ENCODE measurements around the gene ABCB8.
A peak's percentile ranks its signal among the peaks of the same experiment; 100 is the strongest.

ABCB8 gene

GRCh38 chr7:151085691-151086620 lies 57.7 kb downstream of the ABCB8 start, which contains the start of gene AGAP3:
Gene AGAP3 (plus strand): TSS chr7:151086475. CDS start chr7:151086742, 267 bp downstream.
- DNase-seq (ENCODE audit: low read depth in 3 of 3) = peak; percentile 32 to 50 (median 49)

- no peak for DNase-seq (ENCODE audit: low read depth in 3 of 3)
Measured at GRCh38 chr7:151086802-151087244, 58.6 kb downstream of the ABCB8 start.

- DNase-seq (ENCODE audit: low read depth in 3 of 3) = no peak
Measured at GRCh38 chr7:151087245-151088018, 59.2 kb downstream of the ABCB8 start.

- no peak for DNase-seq (ENCODE audit: low read depth in 3 of 3)
Measured at GRCh38 chr7:151088019-151088855, 60.0 kb downstream of the ABCB8 start.

GRCh38 chr7:151088856-151089699 lies 60.8 kb downstream of the ABCB8 start:
- no peak for DNase-seq (ENCODE audit: low read depth in 3 of 3)

GRCh38 chr7:151089893-151090730 lies 61.9 kb downstream of the ABCB8 start:
- DNase-seq (ENCODE audit: low read depth in 3 of 3) = no peak

GRCh38 chr7:151091003-151091402 lies 62.8 kb downstream of the ABCB8 start:
- DNase-seq (ENCODE audit: low read depth in 3 of 3) = no peak

GRCh38 chr7:151091431-151091830 lies 63.2 kb downstream of the ABCB8 start:
- DNase-seq (ENCODE audit: low read depth in 3 of 3) = no peak

- DNase-seq (ENCODE audit: low read depth in 3 of 3) = no peak
Measured at GRCh38 chr7:151091988-151092387, 63.7 kb downstream of the ABCB8 start.

- DNase-seq (ENCODE audit: low read depth in 3 of 3) = no peak
Measured at GRCh38 chr7:151093748-151094147, 65.5 kb downstream of the ABCB8 start.

- no peak for DNase-seq (ENCODE audit: low read depth in 3 of 3)
Measured at GRCh38 chr7:151094675-151095074, 66.4 kb downstream of the ABCB8 start.

GRCh38 chr7:151095123-151095797 lies 67.0 kb downstream of the ABCB8 start:
- DNase-seq (ENCODE audit: low read depth in 3 of 3) = no peak

- no peak for DNase-seq (ENCODE audit: low read depth in 3 of 3)
Measured at GRCh38 chr7:151095828-151096475, 67.7 kb downstream of the ABCB8 start.
